ENCODE results near the gene ZNF227.
A peak's percentile ranks its signal among the peaks of the same experiment; 100 is the strongest.

Gene ZNF227

GRCh38 chr19:44280916-44281315 is 68.6 kb downstream of the ZNF227 start:
- DNase-seq (ENCODE audit: low read depth in 1 of 2, low spot score in 1 of 2): peak in 1 of 2 experiments; percentile 77
- no peak for TF ChIP-seq CTCF (IDR thresholded peaks at IDR 0.05; ENCODE audit: insufficient read depth, low read length)
- TF ChIP-seq POLR2AphosphoS5 (IDR thresholded peaks at IDR 0.05; ENCODE audit: low read depth): peak; percentile 41; the same call in 1 of the 2 replicates
- TF ChIP-seq SPI1 (IDR thresholded peaks at IDR 0.05; ENCODE audit: borderline replicate concordance, low read depth): peak; percentile 92
- TF ChIP-seq GABPA (IDR thresholded peaks at IDR 0.05; ENCODE audit: low read depth): no peak
- TF ChIP-seq, protein P1, sequence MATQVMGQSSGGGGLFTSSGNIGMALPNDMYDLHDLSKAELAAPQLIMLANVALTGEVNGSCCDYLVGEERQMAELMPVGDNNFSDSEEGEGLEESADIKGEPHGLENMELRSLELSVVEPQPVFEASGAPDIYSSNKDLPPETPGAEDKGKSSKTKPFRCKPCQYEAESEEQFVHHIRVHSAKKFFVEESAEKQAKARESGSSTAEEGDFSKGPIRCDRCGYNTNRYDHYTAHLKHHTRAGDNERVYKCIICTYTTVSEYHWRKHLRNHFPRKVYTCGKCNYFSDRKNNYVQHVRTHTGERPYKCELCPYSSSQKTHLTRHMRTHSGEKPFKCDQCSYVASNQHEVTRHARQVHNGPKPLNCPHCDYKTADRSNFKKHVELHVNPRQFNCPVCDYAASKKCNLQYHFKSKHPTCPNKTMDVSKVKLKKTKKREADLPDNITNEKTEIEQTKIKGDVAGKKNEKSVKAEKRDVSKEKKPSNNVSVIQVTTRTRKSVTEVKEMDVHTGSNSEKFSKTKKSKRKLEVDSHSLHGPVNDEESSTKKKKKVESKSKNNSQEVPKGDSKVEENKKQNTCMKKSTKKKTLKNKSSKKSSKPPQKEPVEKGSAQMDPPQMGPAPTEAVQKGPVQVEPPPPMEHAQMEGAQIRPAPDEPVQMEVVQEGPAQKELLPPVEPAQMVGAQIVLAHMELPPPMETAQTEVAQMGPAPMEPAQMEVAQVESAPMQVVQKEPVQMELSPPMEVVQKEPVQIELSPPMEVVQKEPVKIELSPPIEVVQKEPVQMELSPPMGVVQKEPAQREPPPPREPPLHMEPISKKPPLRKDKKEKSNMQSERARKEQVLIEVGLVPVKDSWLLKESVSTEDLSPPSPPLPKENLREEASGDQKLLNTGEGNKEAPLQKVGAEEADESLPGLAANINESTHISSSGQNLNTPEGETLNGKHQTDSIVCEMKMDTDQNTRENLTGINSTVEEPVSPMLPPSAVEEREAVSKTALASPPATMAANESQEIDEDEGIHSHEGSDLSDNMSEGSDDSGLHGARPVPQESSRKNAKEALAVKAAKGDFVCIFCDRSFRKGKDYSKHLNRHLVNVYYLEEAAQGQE (IDR thresholded peaks at IDR 0.05; ENCODE audit: insufficient replicate concordance, low read depth): no peak
- Histone ChIP-seq H3K27me3 (ENCODE audit: insufficient read depth, poor library complexity, severe bottlenecking) (no peaks in the 10 kb centered on the region), H3K4me3 (replicated peaks; ENCODE audit: insufficient read depth, low read length) (no peak overlapping the region), H3K27ac (replicated peaks) (peak overlapping the region; percentile 68)

GRCh38 chr19:44282846-44283245 is 70.5 kb downstream of the ZNF227 start:
- Histone ChIP-seq H3K27me3 (ENCODE audit: insufficient read depth, poor library complexity, severe bottlenecking) (no peaks in the 10 kb centered on the region), H3K4me3 (replicated peaks; ENCODE audit: insufficient read depth, low read length) (no peak overlapping the region), H3K27ac (replicated peaks) (no peak overlapping the region)
- TF ChIP-seq SPI1 (IDR thresholded peaks at IDR 0.05; ENCODE audit: borderline replicate concordance, low read depth) (no peak), CTCF (IDR thresholded peaks at IDR 0.05; ENCODE audit: insufficient read depth, low read length) (no peak), POLR2AphosphoS5 (IDR thresholded peaks at IDR 0.05; ENCODE audit: low read depth) (no peak)
- TF ChIP-seq, protein P1 (IDR thresholded peaks at IDR 0.05; ENCODE audit: insufficient replicate concordance, low read depth): no peak
- DNase-seq (ENCODE audit: low read depth in 1 of 2, low spot score in 1 of 2): no peak

- H3K27ac ChIP-seq (replicated peaks): no peak overlapping the region
- DNase-seq (ENCODE audit: low read depth in 1 of 2, low spot score in 1 of 2): no peak
- TF ChIP-seq, protein P1 (IDR thresholded peaks at IDR 0.05; ENCODE audit: insufficient replicate concordance, low read depth): no peak
- no peak for TF ChIP-seq SPI1 (IDR thresholded peaks at IDR 0.05; ENCODE audit: borderline replicate concordance, low read depth)
- no peak for TF ChIP-seq CTCF (IDR thresholded peaks at IDR 0.05; ENCODE audit: insufficient read depth, low read length)
- TF ChIP-seq POLR2AphosphoS5 (IDR thresholded peaks at IDR 0.05; ENCODE audit: low read depth): no peak
- no peak for TF ChIP-seq GABPA (IDR thresholded peaks at IDR 0.05; ENCODE audit: low read depth)
- no peak overlapping the region for H3K4me3 ChIP-seq (replicated peaks; ENCODE audit: insufficient read depth, low read length)
- H3K27me3 ChIP-seq (ENCODE audit: insufficient read depth, poor library complexity, severe bottlenecking): no peaks in the 10 kb centered on the region
Observed at GRCh38 chr19:44284968-44285367, 72.6 kb downstream of the ZNF227 start.
